B cell (primary cell): ENCODE data around the gene NRIP2. TPM values are rescaled to one million over a fixed set of nuclear protein-coding genes. Genes with fewer than 3 reads are reported as not detected.
"Not testable (repeated sequence)": the region's sequence is repeated elsewhere in the genome, so short reads cannot be mapped to it uniquely, and the experiment has no call there.

Source experiments
- ATAC-seq: fragments of 200-7000 bp; cut with Tn5 transposase; one replicate; pipeline ENCODE4 v1.10.0; 2021; ENCODE audit warnings: low read depth, mild to moderate bottlenecking, moderate number of reproducible peaks, moderate library complexity
- CTCF ChIA-PET: fragments of 350-600 bp; sonication (Branson Sonifier 250); formaldehyde crosslinking; loops from one replicate; lab custom pipeline; 2021; ENCODE audit warnings: antibody characterized with exemption, inconsistent platforms; lab: Charles Lee
- POLR2A ChIA-PET: fragments of 350-600 bp; sonication (Branson Sonifier 250); formaldehyde crosslinking; loops from one replicate; lab custom pipeline; 2021; ENCODE audit warnings: antibody characterized with exemption; lab: Charles Lee
- DNase-seq: peaks from one replicate; pipeline ENCODE4 v3.0.0; 2013
- H2AFZ ChIP-seq: 2 replicates; pipeline ENCODE4 v1.6.1; 2012; ENCODE audit warnings: mild to moderate bottlenecking, low read depth, low read length; ENCODE audit not compliant: insufficient read depth, poor library complexity, severe bottlenecking
- H3K27ac ChIP-seq, 2 donors: 1 replicate in 1 of 2; 2 replicates in 1 of 2; pipeline ENCODE4 v1.5.1; 2012 to 2013; ENCODE audit warnings: low read length in 2 of 2, mild to moderate bottlenecking in 2 of 2, moderate library complexity in 1 of 2
- H3K27me3 ChIP-seq, 4 experiments: fragments of 200-600 bp in 1 of 4; sonication (generic) in 1 of 4; replicated peaks in 1 of 4; 1 replicate in 2 of 4; 2 replicates in 2 of 4; pipeline versions ENCODE4 v1.6.1 to v1.7.0; 2013 to 2016; ENCODE audit warnings: low read length in 3 of 4, mild to moderate bottlenecking in 2 of 4, mixed read lengths in 1 of 4, moderate library complexity in 1 of 4; ENCODE audit not compliant: insufficient read depth in 4 of 4, control insufficient read depth in 3 of 4; ENCODE audit errors: control extremely low read depth in 1 of 4
- H3K36me3 ChIP-seq, 2 experiments: replicated peaks in 1 of 2; 1 replicate in 1 of 2; 2 replicates in 1 of 2; pipeline versions ENCODE4 v1.6.1 to v1.7.1; 2013; ENCODE audit warnings: low read length in 1 of 2; ENCODE audit not compliant: insufficient read depth in 2 of 2, control insufficient read depth in 1 of 2; ENCODE audit errors: control extremely low read depth in 1 of 2, extremely low read depth in 1 of 2
- H3K4me1 ChIP-seq, 2 donors: fragments of 200-600 bp in 1 of 2; sonication (generic) in 1 of 2; 1 replicate in 1 of 2; 2 replicates in 1 of 2; pipeline versions ENCODE4 v1.5.1 to v1.6.1; 2013 to 2017; ENCODE audit warnings: low read length in 2 of 2; ENCODE audit not compliant: control insufficient read depth in 2 of 2, insufficient read depth in 2 of 2
- H3K4me2 ChIP-seq: replicated peaks from 2 replicates; pipeline ENCODE3; 2012; ENCODE audit warnings: mild to moderate bottlenecking, low read depth, low read length; ENCODE audit not compliant: poor library complexity, severe bottlenecking
- H3K4me3 ChIP-seq, 5 experiments: fragments of 200-600 bp in 1 of 5; sonication (generic) in 1 of 5; 1 replicate in 3 of 5; 2 replicates in 2 of 5; pipeline versions ENCODE4 v1.5.1 to v1.7.0; 2011 to 2016; ENCODE audit warnings: low read length in 4 of 5, mild to moderate bottlenecking in 4 of 5, low read depth in 2 of 5, control low read depth in 1 of 5, moderate library complexity in 1 of 5; ENCODE audit not compliant: insufficient read depth in 1 of 5; ENCODE audit errors: control extremely low read depth in 1 of 5, extremely low read depth in 1 of 5
- H3K79me2 ChIP-seq: fragments of 200-600 bp; sonication (generic); one replicate; pipeline ENCODE4 v1.6.0; 2016; ENCODE audit warnings: low read length; ENCODE audit not compliant: control insufficient read depth, insufficient read depth
- H3K9ac ChIP-seq: fragments of 200-600 bp; sonication (generic); 2 replicates; pipeline ENCODE4 v1.6.1; 2017; ENCODE audit warnings: mild to moderate bottlenecking, low read length, moderate library complexity
- H3K9me3 ChIP-seq, 3 donors: one replicate each; pipeline versions ENCODE4 v1.6.1 to v1.7.1; 2013; ENCODE audit warnings: low read length in 2 of 3; ENCODE audit not compliant: control insufficient read depth in 2 of 3, insufficient read depth in 1 of 3; ENCODE audit errors: control extremely low read depth in 1 of 3
- H4K20me1 ChIP-seq: 2 replicates; pipeline ENCODE4 v1.6.0; 2012; ENCODE audit warnings: mild to moderate bottlenecking, low read length; ENCODE audit not compliant: insufficient read depth, control insufficient read depth, poor library complexity, severe bottlenecking
- H3K27ac Mint-ChIP-seq: one replicate; pipeline ENCODE4 v1.8.0; 2021; ENCODE audit warnings: mixed read lengths
- H3K27me3 Mint-ChIP-seq: one replicate; pipeline ENCODE4 v1.8.0; 2021; ENCODE audit warnings: mixed read lengths
- H3K4me1 Mint-ChIP-seq: one replicate; pipeline ENCODE4 v1.8.0; 2021; ENCODE audit warnings: mixed read lengths
- H3K4me3 Mint-ChIP-seq: one replicate; pipeline ENCODE4 v1.8.0; 2021; ENCODE audit warnings: mixed read lengths
- H3K9me3 Mint-ChIP-seq: one replicate; pipeline ENCODE4 v1.8.0; 2022; ENCODE audit warnings: mixed read lengths; ENCODE audit not compliant: insufficient read depth
- CTCF ChIP-seq: fragments of 200-600 bp; IDR thresholded peaks from one replicate; pipeline ENCODE4 v1.8.0; 2022; ENCODE audit warnings: antibody characterized with exemption, mild to moderate bottlenecking
- EZH2 ChIP-seq: IDR thresholded peaks from 2 replicates; pipeline ENCODE4 v1.6.1; 2012; ENCODE audit warnings: borderline replicate concordance, low read depth, mild to moderate bottlenecking, moderate library complexity, low read length; ENCODE audit not compliant: insufficient read depth, poor library complexity, severe bottlenecking
- WGBS: methylation state at CpG from one replicate; pipeline ENCODE4 v1.1.5; 2013; ENCODE audit warnings: missing lambda C conversion rate; ENCODE audit not compliant: insufficient coverage; 5-methylcytosine and 5-hydroxymethylcytosine counted together
- intact Hi-C: fragments of 100-400 bp; cut with micrococcal nuclease; formaldehyde crosslinking; loops from one replicate; pipeline ENCODE4 v1.10.0; 2022
- polyA plus RNA-seq: library from polyadenylated mRNA; depleted of rRNA; stranded (reverse); fragments of >200 nt; gene quantifications from 2 replicates; pipeline ENCODE4 v1.2.3, GENCODE V29; 2012
- total RNA-seq, 2 donors: library from RNA; stranded (reverse); fragments of 120-200 nt in 1 of 2; gene quantifications; 1 replicate in 1 of 2; 2 replicates in 1 of 2; pipeline versions ENCODE4 v1.2.3 to v1.2.4, GENCODE V29; 2013 to 2022

Gene NRIP2
- total and polyA plus RNA-seq, 2 donors (not counting 1 experiment from before 2014, with no cell fraction given), result not detected

- intact Hi-C loops, result no loop called here
- Histone ChIP-seq H3K9me3 (no peaks in the 10 kb centered on the region), H3K36me3 (no peaks in the 10 kb centered on the region), H3K9ac (no peak overlapping the region), H3K4me2 (no peak overlapping the region), H3K79me2 (no peaks in the 10 kb centered on the region), H2AFZ (no peak overlapping the region), H3K27ac (no peak overlapping the region), H3K4me1 (no peaks in the 10 kb centered on the region), H3K27me3 (no peaks in the 10 kb centered on the region), H4K20me1 (no peaks in the 10 kb centered on the region), H3K4me3 (no peak overlapping the region)
- H3K27ac Mint-ChIP-seq, result no peak overlapping the region
- H3K4me3 Mint-ChIP-seq, result no peak overlapping the region
- ChIA-PET POLR2A (no interaction called here), CTCF (interaction anchor here (0.6 to 0.8 kb wide), 2 partner anchors 10 to 64 kb away, joined by 3 read pairs; no protein-coding TSS in a partner anchor)
- TF ChIP-seq CTCF, result no peak
- no peak for TF ChIP-seq EZH2
- no peaks in the 10 kb centered on the region for H3K27me3 Mint-ChIP-seq
- 97% methylated on average over 9 of the region's 9 CpGs for WGBS
- H3K9me3 Mint-ChIP-seq, result no peaks in the 10 kb centered on the region
- ATAC-seq (no peak), DNase-seq (no peak)
- H3K4me1 Mint-ChIP-seq, result no peaks in the 10 kb centered on the region
Measured at GRCh38 chr12:2864198-2864597, 29.4 kb upstream of the NRIP2 start.

GRCh38 chr12:2863402-2863801 lies 28.6 kb upstream of the NRIP2 start:
- POLR2A ChIA-PET, H3K79me2 ChIP-seq, H3K27me3 ChIP-seq, H3K27ac Mint-ChIP-seq, H3K27ac ChIP-seq, intact Hi-C loops, ATAC-seq, H3K9ac ChIP-seq, H3K4me1 ChIP-seq, DNase-seq, H3K27me3 Mint-ChIP-seq, H3K4me3 ChIP-seq, H3K9me3 ChIP-seq, H3K4me2 ChIP-seq, H3K9me3 Mint-ChIP-seq, H2AFZ ChIP-seq, H3K4me3 Mint-ChIP-seq, H3K4me1 Mint-ChIP-seq, H3K36me3 ChIP-seq, H4K20me1 ChIP-seq: not testable (repeated sequence)
- WGBS, result 94% methylated on average over 6 of the region's 7 CpGs
- CTCF ChIA-PET, result interaction anchor here (0.8 kb wide), 1 partner anchor 9 kb away, joined by 3 read pairs; no protein-coding TSS in a partner anchor
